ENCODE measurements around the gene CA4.
"Not testable (repeated sequence)": the region's sequence is repeated elsewhere in the genome, so short reads cannot be mapped to it uniquely, and the experiment has no call there.

Gene CA4

DNA sequence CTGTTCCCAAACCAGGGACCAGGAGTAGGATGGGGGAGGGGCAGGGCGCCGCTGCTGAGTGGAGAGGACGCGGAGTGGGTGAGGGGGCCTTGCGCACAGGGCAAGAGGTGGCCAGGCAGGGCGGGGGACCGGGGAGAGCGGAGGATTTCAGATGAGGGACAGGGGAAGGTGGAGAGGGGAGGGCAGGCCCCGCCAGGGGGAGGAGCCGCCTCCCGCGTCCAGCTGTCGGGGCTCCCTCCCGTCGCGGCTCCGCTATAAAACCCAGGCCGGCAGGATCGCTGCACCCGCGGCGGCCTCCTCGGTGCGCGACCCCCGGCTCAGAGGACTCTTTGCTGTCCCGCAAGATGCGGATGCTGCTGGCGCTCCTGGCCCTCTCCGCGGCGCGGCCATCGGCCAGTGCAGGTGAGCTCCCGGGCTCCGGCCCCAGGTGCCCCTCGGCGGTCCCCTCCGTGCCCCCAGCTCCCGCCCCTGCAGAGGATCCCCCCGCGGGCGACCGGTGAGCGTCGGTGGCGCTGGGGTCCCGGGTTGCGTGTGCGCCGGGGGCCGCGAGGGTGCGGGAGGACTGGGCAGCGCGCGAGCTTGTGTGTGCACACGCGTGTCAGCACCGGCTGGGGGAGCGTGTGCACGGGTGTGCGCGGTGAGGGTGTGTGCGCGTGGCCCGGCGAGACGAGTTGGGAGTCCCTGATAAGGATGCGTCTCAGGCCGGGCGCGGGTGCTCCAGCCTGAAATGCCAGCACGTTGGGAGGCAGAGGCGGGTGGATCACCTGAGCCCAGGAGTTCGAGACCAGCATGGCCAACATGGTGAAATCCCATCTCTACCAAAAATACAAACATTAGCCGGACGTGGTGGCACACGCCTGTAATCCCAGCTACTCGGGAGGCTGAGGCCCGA is at the start of gene CA4:
Gene CA4, plus strand, starts transcription at position 283 of the 892 bp plus-strand sequence. Its CDS starts 62 bp downstream, at position 345.
- DNase-seq: no peak

DNA sequence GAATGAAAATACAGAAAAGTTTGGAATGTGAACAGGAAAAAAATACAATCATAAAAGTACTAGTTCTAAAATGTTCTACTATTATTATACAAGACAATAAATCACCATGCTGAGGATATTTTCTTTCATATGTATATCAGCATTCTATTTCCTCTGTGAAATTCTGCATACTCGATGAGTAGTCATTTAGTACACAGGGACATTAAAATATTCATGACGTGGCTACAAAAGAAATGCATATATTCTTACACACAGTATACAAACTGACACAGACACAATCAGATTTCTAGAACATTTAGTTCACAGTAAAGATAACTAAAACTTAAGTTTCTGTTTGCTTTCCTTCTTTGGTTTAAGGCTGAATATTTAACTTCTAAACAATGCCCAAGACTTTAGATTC is 49.2 kb upstream of the CA4 start:
- not testable (repeated sequence) for DNase-seq

DNA sequence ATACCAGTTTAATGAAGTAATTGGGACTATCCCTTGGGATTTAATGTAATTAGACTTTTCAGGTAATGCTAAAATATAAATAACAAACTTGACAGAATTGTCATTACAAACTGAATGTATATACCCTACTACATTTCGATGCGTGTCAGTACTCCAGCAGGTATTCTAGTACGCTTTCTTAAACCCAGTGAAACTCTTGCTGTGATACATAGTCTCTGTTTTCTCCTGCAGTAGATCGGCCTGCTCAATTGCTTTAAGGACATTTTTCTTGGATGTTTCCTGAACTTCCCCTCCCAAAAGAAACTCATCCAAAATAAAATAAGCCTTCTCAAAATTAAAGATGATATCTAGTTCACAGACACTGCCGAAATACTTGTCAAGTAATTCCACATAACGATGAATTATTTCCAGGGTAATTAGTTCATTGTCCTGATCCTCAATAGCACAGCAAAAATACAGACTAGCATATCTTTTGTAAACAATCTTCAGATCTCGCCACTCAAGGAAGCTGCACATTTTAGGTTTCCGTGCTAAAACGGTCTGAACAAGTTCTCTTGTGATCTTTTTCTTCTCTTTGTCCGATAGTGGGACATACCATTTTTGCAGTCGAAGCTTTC is 47.6 kb upstream of the CA4 start:
- DNase-seq: not testable (repeated sequence)

DNA sequence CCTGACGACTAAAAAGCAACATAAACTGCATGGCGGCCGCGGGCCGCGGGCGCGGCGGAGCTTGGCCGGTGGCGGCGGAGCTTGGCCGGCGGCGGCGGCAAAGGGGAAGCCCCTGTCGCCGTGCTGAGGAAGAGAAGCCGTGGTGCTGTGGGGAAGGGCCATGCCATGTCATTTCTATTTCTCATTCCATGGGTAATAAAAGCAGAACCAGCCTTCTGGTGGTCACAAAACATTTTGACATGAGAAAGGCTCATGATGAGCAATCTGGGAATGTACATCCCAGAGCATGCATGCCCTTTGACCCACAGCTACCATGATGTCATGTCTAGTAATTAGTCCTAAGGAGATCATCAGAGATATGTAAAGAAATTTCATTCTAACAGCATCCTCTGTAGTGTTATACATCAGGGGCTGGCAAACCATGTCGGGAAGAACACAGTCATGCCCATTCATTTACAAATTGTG is 47.1 kb upstream of the CA4 start:
- DNase-seq: peak in 8 of 56 donors; percentile 10 to 24 (median 16)

DNA sequence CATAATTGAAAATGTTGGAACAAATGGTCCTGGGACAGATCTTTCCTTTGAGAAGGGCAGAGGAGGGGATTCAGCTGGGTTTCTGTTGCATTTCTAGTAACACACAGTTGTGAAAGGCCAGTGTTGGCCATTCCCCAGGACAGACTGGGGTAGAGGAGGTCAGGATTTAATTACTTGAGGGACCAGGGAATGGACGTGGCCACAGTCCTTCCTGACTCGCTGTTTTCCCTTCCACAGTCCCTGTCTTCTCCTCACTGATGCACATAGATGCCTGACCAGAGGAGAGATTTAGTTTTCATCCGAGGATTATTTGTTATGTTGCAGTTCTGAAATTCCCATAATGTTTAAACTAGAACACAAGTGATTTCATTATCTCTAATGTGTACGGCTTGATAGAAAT is 45.8 kb upstream of the CA4 start:
- no peak for DNase-seq

DNA sequence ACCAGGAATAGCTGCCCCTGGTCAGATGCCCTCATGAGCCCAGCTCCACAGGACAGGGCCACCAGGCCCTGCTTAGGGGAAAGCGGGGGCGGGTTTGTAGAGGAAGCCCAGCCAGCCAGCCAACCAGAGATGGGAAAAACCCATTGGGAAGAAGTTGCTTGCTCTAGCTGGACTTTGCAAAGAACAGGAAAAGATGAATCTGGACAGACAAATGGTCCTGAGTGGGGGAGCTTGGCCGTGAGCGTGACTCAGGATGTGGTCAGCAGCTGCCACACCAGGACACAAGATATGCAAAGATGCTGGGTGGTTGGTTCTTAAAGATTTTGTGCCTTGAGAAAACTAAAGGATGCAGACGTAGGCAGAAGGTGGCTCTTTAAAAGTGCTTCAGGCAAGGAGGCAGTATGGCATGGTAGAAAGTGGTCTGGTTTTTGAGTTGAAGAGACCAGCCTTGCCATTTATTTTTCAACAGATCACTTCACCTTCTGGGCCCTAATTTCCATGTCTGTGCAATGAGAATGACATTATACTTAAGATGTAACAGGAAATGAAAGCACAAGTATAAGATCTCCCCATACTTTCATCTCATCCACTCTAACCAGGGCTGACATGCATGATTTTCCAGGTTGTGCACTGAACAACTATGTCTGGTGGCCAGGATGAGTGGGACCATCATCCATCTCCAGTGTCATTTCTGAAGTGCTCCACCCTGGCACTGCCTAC is 43.3 kb upstream of the CA4 start:
- no peak for DNase-seq

DNA sequence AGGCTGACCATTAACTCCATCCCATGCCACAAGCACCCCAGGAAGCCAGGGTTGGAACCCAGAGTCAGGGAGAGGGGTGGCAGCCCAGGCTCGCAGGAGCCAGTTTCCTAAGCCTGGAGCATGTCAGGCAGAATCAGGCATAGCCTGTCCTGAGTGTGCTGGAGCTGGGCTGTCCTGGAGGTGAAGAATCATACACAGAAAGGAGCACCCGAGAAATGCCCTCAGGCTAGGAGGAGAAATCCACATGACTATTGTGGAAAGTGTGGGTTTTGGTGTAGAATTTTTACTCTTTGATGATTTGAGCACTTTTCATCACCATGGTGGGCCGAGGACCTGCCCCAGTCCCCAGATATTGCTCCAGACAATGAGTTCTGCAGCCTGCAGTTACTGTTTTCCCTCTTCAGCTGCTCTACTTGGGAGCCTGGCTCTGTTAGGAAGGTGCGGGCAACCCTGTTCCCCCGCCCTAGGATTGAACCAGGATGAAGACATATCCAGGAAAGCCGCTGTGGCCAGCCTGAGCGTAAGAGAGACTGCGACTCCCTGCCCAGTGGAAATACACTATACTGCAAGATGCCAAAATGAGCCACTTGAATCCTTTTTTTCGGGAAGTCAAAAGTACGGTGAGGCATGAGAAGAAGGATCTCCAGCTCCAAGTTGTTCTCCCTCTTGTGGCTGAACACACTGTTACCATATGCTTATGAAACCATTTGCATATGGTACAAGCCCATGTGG is 42.1 kb upstream of the CA4 start:
- DNase-seq: no peak

DNA sequence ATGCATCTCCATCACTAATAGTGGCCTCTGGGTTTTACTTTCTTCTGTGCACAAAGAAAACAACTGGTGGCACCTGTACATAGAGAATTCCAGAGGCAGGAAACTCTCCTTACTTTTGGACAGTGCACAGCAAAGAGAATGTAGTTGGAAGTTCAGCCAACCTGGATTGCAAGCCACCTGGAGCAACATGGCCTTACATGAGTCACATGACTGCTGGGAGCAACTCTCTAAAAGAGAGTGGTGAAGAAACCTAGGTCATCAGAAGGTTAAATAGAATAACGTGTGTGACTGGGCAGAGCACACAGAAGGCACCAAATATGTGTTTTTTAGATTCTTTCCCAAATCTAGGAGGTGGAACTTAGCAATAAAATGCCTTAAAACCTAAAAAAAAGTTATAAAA is 41.5 kb upstream of the CA4 start:
- DNase-seq: not testable (repeated sequence)

DNA sequence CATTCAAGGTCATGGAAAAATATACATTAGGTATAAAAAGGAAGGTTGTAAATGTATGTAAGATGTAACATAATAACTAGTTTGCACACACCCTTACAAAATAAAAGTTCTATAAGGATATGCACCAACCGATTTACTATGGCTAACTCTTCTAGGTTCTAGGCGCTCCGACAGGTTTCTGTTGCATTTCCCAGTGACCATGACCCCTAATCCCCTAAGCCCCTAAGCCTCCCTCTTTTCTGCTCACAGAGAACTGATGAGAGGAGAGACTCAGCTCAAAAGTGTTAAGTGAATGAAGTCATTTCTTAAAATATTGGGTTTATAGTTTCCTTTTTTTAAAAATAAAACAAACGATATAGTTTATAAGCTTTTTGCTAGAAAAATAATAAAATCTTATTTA is 41.1 kb upstream of the CA4 start:
- no peak for DNase-seq

DNA sequence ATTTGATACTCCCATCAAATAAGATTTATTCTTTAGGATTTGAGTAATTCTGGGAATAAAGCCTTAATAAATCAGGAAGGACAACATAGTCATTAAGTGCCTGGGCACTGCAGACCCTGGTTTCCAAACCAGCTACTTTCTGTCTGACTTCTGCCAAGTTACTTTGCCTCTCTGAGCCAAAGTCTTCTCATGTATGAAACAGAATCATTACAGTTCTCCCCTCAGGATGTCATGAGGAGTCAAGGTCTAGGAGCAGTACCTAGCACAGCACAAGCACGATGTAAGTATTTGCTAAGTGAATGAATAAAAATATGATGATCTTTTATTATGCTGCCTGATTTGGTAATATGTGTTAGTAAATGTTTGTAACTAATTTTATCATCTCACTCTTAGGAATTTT is 40.6 kb upstream of the CA4 start:
- no peak for DNase-seq

DNA sequence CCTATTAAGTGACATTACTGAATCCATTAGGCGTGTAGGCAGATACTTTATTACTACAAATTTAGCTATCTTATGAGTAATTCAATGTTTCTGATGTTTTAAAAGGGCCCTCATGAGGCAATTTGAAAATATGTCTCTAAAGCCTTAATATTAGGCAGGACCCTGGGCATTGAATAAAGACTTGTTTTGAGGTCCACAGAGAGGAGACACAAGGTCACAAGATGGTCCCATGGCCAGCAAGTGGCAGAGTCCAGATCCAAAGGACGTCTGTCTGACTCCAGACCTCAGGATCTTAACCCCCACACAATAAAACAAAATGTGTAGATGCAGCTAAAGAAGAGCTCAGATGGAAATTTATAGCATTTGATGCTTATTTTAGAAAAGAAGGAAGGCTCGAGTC is 39.2 kb upstream of the CA4 start:
- no peak for DNase-seq

DNA sequence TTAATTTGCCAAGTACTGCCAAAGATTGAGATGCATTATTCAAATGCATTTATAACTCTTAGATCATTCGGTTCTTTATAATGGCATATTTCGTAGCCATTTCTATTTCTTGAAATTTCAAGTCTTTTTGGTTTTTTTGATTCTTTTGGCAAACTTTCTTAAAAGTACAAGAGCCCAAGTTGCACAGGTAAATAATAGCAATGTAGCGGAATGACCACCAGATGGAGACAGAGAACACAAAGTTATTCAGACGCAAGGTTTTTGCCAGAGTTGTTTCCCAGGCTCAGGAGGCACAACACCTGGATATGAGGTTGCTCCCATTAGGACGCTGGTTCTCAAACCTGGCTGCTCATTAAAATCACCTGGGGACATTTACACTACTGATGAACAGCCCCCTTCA is 38.1 kb upstream of the CA4 start:
- DNase-seq: not testable (repeated sequence)

DNA sequence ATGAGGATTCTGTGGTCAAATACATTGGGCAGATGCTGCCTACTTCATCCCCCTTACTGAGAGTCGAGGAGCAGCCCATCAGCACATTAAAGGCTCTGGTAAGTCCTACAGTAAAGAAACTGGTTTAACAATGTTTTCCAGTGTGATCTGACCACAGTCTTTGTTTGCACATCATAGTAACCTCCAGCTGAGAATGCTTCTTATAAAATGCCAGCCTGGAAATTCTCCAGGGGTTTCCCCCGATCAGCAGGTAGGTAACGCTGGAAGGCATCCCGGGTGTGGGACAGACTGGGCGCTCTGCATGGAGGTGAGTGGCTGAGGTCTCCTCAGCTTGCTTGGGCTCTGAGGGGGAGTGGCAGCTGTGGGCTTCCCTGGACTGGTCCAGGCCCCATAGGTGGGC is 34.4 kb upstream of the CA4 start:
- DNase-seq: not testable (repeated sequence)

DNA sequence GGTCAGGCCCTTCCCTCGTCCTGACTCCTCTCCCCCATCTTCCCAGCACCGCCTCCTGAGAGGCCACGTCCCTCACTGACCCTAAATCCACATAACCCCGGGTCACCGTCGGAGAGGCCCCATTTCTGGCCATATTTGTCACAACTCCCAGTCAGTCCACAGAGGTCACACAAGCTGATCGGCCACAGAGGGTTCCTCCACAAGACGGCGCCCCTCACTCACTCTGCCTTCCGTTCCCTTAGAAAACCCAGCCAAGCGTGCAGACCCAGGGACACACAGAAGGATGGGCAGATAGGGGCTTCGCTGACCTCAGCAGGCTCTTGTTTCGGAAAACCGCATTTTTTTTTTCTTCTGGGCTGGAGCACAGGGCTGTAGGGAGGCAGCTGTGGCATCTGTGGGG is 33.6 kb upstream of the CA4 start:
- DNase-seq: not testable (repeated sequence)

DNA sequence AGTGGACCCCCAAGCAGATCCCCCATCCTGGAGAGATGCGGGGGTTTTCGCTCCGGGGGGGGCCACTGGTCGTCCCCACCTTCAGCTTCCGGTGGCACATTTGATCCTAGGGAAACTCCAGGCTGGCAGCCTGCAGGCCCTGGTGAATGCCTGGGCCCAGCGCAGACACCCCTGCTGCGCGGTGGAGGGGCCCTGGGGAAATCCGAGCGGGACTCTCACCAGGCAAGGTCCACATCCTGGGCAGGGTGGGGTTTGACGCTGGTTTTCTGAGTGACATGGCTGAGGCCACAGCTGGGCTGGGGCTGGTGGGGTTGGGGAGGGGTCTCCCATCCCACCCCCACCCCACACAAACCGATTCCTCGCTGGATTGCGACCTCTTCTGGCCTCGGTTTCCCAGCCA is 30.6 kb upstream of the CA4 start:
- not testable (repeated sequence) for DNase-seq

DNA sequence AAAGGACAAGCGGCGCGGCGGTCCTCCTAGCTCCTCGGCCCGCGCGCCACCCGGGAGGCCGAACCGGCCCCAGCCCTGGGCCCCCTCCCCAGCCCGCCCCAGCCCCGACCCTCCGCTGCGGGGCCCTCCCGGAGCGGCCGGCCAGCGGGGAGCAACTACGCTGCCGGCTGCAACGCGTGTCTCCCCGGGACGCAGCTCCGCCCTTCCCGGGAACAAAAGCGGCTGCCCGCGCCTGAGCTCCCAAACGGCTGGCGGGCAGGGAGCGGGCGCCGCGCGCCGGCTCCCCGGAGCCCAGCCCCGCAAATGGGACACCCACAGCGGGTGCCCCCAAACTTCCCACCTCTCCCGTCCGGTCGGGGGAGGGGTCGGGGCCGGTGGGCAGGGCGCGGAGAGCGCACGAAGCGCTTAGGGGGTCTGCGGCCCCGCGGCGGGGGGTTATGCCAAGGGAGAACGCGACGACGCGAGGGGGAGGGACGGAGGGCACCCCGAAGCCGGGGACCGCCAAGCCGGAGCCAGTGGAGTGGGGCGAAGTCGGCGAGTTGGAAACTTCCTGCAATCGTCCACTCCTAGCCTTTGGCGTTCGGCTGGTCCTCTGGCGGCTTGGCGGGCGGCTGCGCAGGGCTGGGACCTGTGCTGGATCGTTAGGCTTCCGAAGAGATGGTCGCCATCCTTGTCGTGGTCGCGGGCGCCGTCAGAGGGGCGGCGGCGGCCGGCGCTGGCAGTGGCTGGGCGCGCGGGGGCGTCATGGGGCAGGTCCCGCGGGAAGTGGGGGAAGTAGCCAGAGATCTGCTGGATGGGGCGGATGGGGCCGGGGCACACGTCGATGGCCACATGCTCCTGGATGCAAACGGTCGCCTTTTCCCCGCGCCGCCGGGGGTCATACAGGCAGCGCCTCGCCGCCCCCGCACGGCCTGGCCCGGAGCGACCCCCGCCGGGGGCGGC is 29.7 kb upstream of the CA4 start:
- not testable (repeated sequence) for DNase-seq

DNA sequence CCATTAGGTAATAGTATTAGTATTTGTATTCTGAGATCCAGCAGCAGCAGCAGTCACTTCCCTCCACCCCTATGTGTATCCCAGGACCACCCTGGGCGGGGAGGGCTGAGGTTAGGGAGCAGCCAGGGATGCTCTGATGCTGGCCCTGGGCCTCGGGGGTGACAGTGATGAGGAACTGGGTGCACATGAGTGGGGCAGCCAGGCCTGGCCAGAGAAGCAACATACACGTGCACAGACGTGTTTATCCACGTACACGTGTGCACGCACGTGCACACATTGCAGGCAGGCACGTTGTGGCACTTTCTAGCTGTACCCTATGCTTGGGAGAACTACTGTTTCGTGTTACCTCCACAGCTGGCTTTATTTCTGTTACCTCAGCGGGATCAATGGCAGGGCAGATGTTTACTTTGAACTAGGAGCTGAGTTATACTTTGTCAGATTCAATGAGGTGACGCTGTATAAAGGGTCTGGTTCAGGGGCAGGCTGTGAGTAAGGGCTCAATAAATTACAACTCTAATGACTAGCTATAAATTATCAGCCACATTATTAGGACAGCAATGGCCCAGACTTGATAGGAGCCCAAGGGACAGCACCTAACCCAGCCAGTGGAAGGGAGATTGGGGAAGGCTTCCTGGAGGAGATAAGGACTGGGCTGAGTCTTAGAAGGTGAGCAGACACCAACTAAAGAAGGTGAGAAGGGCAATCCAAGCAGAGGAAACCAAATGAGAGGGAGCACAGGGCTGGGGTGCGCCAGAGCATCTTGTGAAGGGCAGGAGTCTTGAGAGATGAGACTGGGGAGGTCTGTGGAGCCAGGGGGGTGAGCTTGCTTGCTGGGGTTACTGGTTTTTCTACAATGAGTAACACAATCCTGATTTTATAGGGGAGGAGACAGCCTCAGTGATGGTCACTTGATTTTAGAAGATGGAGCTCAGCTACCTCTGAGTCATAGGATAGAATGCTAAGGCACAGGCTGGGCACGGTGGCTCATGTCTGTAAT is 22.4 kb upstream of the CA4 start:
- DNase-seq: no peak

DNA sequence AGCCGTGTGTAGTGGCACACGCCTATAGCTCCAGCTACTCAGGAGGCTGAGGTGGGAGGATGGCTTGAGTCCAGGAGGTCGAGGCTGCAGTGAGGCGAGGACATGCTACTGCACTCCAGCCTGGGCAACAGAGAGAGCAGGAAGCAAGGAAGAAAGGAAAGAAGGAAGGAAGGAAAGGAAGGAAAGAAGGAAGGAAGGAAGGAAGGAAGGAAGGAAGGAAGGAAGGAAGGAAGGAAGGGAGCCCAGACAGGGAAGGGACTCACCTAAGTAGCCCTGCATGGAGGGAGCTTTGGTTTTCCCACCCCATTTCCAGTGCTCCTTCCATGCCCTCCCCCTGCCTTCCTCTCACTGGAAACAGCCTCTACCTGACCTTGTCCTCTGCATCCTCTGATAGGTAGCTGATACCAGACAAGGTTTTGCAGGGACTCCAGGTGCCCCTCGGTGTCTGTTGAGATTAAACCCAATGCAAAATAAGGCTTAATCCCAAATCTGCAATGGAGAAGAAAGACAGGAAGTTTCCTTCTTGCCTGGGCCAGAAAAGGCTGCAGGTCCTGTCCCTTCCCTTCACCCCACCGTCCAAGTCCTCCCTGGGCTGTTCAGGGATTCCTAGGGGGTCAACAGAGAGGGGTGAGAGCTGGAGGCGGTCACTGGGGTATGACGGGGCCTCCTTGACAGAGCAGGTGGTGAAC is 21.5 kb upstream of the CA4 start:
- no peak for DNase-seq
